MM.1S (cell line): ENCODE results near the gene SYT13.
A peak's percentile ranks its signal among the peaks of the same experiment; 100 is the strongest.

ENCODE experiments used
- DNase-seq: peaks from one replicate; pipeline ENCODE4 v3.0.0-alpha.2; 2015
- H2AFZ ChIP-seq: fragments of 300-600 bp; sonication (generic); 2 replicates; pipeline ENCODE4 v1.6.0; 2016; ENCODE audit warnings: antibody characterized with exemption, low read length
- H3F3A ChIP-seq: fragments of 300-600 bp; sonication (generic); 2 replicates; pipeline ENCODE4 v1.6.1; 2016; ENCODE audit warnings: mild to moderate bottlenecking, antibody characterized with exemption, low read length, moderate library complexity, mixed read lengths; ENCODE audit not compliant: insufficient read depth
- H3K27ac ChIP-seq: fragments of 300-600 bp; sonication (generic); 2 replicates; pipeline ENCODE4 v1.5.1; 2016; ENCODE audit warnings: mild to moderate bottlenecking, low read length
- H3K27me3 ChIP-seq: fragments of 300-600 bp; sonication (generic); replicated peaks from 2 replicates; pipeline ENCODE4 v1.6.0; 2016; ENCODE audit warnings: low read length; ENCODE audit not compliant: insufficient read depth
- H3K36me3 ChIP-seq: fragments of 300-600 bp; sonication (generic); replicated peaks from 2 replicates; pipeline ENCODE4 v1.6.1; 2016; ENCODE audit warnings: mild to moderate bottlenecking, low read length, mixed read lengths; ENCODE audit not compliant: insufficient read depth
- H3K4me1 ChIP-seq: fragments of 300-600 bp; sonication (generic); 2 replicates; pipeline ENCODE4 v1.6.1; 2016; ENCODE audit warnings: low read length, mixed read lengths
- H3K4me2 ChIP-seq: fragments of 300-600 bp; sonication (generic); 2 replicates; pipeline ENCODE4 v1.6.0; 2016; ENCODE audit warnings: low read depth, low read length
- H3K4me3 ChIP-seq: fragments of 300-600 bp; sonication (generic); 2 replicates; pipeline ENCODE4 v1.5.1; 2016; ENCODE audit warnings: low read length, mixed read lengths
- H3K79me2 ChIP-seq: fragments of 300-600 bp; sonication (generic); 2 replicates; pipeline ENCODE4 v1.6.1; 2016; ENCODE audit warnings: mixed run types, low read length, mixed read lengths
- H3K9ac ChIP-seq: fragments of 300-600 bp; sonication (generic); 2 replicates; pipeline ENCODE4 v1.6.1; 2016; ENCODE audit warnings: low read length, mixed read lengths
- H3K9me2 ChIP-seq: fragments of 300-600 bp; sonication (generic); replicated peaks from 2 replicates; pipeline ENCODE4 v1.6.1; 2016; ENCODE audit warnings: mild to moderate bottlenecking, low read length, mixed read lengths; ENCODE audit not compliant: insufficient read depth
- H3K9me3 ChIP-seq: fragments of 300-600 bp; sonication (generic); replicated peaks from 2 replicates; pipeline ENCODE4 v1.6.1; 2016; ENCODE audit warnings: mild to moderate bottlenecking, low read length, mixed read lengths; ENCODE audit not compliant: insufficient read depth
- H4K20me1 ChIP-seq: fragments of 300-600 bp; sonication (generic); 2 replicates; pipeline ENCODE4 v1.6.1; 2016; ENCODE audit warnings: mild to moderate bottlenecking, low read length, moderate library complexity, mixed read lengths; ENCODE audit not compliant: insufficient read depth
- CTCF ChIP-seq: fragments of 300-600 bp; sonication (generic); IDR thresholded peaks from 2 replicates; pipeline ENCODE4 v1.5.1; 2016; ENCODE audit warnings: antibody characterized with exemption, low read length, mixed read lengths
- EZH2 ChIP-seq: fragments of 300-600 bp; sonication (generic); optimal IDR thresholded peaks from 2 replicates; pipeline ENCODE3; 2017; ENCODE audit warnings: low read depth, mild to moderate bottlenecking, antibody characterized with exemption, low read length, mixed read lengths
- EZH2phosphoT487 ChIP-seq: fragments of 300-600 bp; sonication (generic); IDR thresholded peaks from 2 replicates; pipeline ENCODE4 v1.6.1; 2018; ENCODE audit warnings: antibody characterized with exemption, low read length

Gene SYT13

GRCh38 chr11:45304111-45304991 is 18.2 kb upstream of the SYT13 start:
- no peak for TF ChIP-seq EZH2phosphoT487
- no peak for TF ChIP-seq CTCF
- no peak for TF ChIP-seq EZH2
- no peak overlapping the region for H3K9ac ChIP-seq
- H3K4me1 ChIP-seq, result peaks cover 13% of the 10 kb centered on the region; the same call in 1 of the 2 replicates
- H3K4me2 ChIP-seq, result peak overlapping the region; percentile 25
- DNase-seq, result peak; percentile 61
- no peak overlapping the region for H3K27ac ChIP-seq
- H3K79me2 ChIP-seq, result no peaks in the 10 kb centered on the region
- no peaks in the 10 kb centered on the region for H3K27me3 ChIP-seq
- no peaks in the 10 kb centered on the region for H4K20me1 ChIP-seq
- no peaks in the 10 kb centered on the region for H3K36me3 ChIP-seq
- no peaks in the 10 kb centered on the region for H3F3A ChIP-seq
- H3K9me3 ChIP-seq, result no peaks in the 10 kb centered on the region
- no peaks in the 10 kb centered on the region for H3K9me2 ChIP-seq
- no peak overlapping the region for H3K4me3 ChIP-seq
- H2AFZ ChIP-seq, result peak overlapping the region; percentile 43

DNA sequence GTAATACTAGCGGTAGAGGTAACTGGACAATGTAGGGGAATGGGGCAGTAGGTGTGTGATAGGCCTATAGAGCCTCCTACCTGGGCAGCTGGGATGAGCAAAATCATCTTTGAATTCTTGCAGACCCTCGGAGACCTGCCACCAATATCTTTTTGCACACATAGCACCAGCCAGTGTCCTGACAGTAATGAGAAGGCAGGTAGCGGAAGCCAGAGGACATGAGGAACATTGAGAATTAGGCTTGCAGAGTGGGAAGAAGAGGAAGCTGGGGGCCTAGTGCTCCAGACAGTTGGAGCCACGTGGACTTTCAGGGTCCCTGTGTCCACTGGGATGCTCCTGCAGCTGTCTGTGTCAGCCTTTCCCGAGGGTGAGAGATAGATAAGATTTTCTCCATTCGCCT is 17.2 kb upstream of the SYT13 start:
- no peak for DNase-seq
- Histone ChIP-seq H3K9ac (no peak overlapping the region), H3K9me3 (no peaks in the 10 kb centered on the region), H3K27ac (no peak overlapping the region), H3K4me3 (no peak overlapping the region), H4K20me1 (no peaks in the 10 kb centered on the region), H3K9me2 (no peaks in the 10 kb centered on the region), H2AFZ (no peak overlapping the region), H3K79me2 (no peaks in the 10 kb centered on the region), H3K4me1 (peaks cover 13% of the 10 kb centered on the region; the same call in 1 of the 2 replicates), H3F3A (no peaks in the 10 kb centered on the region), H3K36me3 (no peaks in the 10 kb centered on the region), H3K27me3 (no peaks in the 10 kb centered on the region), H3K4me2 (no peak overlapping the region)
- no peak for TF ChIP-seq EZH2phosphoT487
- TF ChIP-seq EZH2, result no peak
- TF ChIP-seq CTCF, result no peak

GRCh38 chr11:45301537-45302246 is 15.6 kb upstream of the SYT13 start:
- Histone ChIP-seq H3F3A (no peaks in the 10 kb centered on the region), H3K36me3 (no peaks in the 10 kb centered on the region), H3K9me3 (no peaks in the 10 kb centered on the region), H3K27me3 (no peaks in the 10 kb centered on the region), H3K4me3 (no peak overlapping the region), H2AFZ (no peak overlapping the region), H3K4me1 (peaks cover 13% of the 10 kb centered on the region; the same call in 1 of the 2 replicates), H3K79me2 (no peaks in the 10 kb centered on the region), H3K27ac (no peak overlapping the region), H4K20me1 (no peaks in the 10 kb centered on the region), H3K9me2 (no peaks in the 10 kb centered on the region), H3K4me2 (no peak overlapping the region), H3K9ac (no peak overlapping the region)
- no peak for DNase-seq
- TF ChIP-seq EZH2, result no peak
- no peak for TF ChIP-seq CTCF
- TF ChIP-seq EZH2phosphoT487, result no peak
